ENCODE measurements around the gene FEM1B.
A peak's percentile ranks its signal among the peaks of the same experiment; 100 is the strongest.

The FEM1B gene

DNA sequence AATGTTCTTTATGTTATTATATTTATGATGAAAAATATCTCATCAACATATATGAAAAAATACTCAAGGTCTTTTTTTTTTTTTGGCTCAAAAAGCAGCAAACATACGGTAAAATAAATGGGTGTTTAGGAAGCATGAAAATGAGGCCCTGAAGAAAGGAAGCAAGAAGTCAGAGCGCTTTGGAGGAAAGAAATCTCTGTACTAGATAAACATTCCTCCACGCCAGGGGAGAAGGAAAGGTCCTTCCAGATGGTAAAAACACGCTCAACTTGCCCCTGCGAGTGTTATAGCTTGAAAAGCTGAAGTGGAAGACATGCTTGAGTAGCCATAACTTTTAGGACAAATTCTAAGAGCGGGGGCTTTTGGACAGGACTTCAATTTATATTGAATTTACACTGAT, 52.9 kb downstream of the FEM1B start:
- DNase-seq (ENCODE audit: low read depth in 2 of 2): no peak
- no peak overlapping the region for H3K4me3 ChIP-seq (replicated peaks in 1 of 2; ENCODE audit: low read depth in 2 of 2, low read length in 2 of 2)
- no peak for TF ChIP-seq CTCF (IDR thresholded peaks at IDR 0.05; ENCODE audit: low read depth, low read length)

- no peak overlapping the region for H3K4me3 ChIP-seq (replicated peaks in 1 of 2; ENCODE audit: low read depth in 2 of 2, low read length in 2 of 2)
- no peak for DNase-seq (ENCODE audit: low read depth in 2 of 2)
- TF ChIP-seq CTCF (IDR thresholded peaks at IDR 0.05; ENCODE audit: low read depth, low read length): no peak
Measured at GRCh38 chr15:68330901-68331300, 53.4 kb downstream of the FEM1B start.

DNA sequence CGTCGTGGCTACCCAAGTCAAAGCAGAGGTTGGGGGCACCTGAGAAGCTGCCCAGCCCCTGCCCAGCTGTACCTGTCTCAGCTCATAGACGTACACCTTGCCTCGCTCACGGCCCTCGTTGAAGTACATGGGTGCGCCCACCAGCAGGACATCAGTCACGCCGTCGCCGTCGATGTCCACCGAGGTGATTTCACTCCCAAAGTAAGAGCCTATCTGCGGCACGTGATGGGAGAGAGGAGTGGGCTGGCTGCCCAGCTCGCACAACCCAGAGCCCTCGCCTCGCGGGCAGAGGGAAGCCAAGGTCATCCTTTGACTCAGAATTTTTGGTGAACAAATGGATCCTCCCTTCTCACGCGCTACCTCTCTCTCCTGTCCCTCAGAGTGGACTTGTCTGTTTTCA, 54.7 kb downstream of the FEM1B start:
- H3K4me3 ChIP-seq (replicated peaks in 1 of 2; ENCODE audit: low read depth in 2 of 2, low read length in 2 of 2): no peak overlapping the region
- DNase-seq (ENCODE audit: low read depth in 2 of 2): no peak
- no peak for TF ChIP-seq CTCF (IDR thresholded peaks at IDR 0.05; ENCODE audit: low read depth, low read length)

- no peak overlapping the region for H3K4me3 ChIP-seq (replicated peaks in 1 of 2; ENCODE audit: low read depth in 2 of 2, low read length in 2 of 2)
- no peak for TF ChIP-seq CTCF (IDR thresholded peaks at IDR 0.05; ENCODE audit: low read depth, low read length)
Measured at GRCh38 chr15:68333775-68334470, 56.4 kb downstream of the FEM1B start.

GRCh38 chr15:68334661-68335124, 57.1 kb downstream of the FEM1B start:
- DNase-seq (ENCODE audit: low read depth in 2 of 2): peak; percentile 38 to 63
- no peak for TF ChIP-seq CTCF (IDR thresholded peaks at IDR 0.05; ENCODE audit: low read depth, low read length)
- H3K4me3 ChIP-seq (replicated peaks in 1 of 2; ENCODE audit: low read depth in 2 of 2, low read length in 2 of 2): no peak overlapping the region

More at GRCh38 chr15:68333775-68334470, 56.4 kb downstream of the FEM1B start:
- peak; percentile 63 to 69 for DNase-seq (ENCODE audit: low read depth in 2 of 2)

GRCh38 chr15:68335251-68335650, 57.7 kb downstream of the FEM1B start:
- peak in 1 of 2 donors; percentile 38 for DNase-seq (ENCODE audit: low read depth in 2 of 2)
- TF ChIP-seq CTCF (IDR thresholded peaks at IDR 0.05; ENCODE audit: low read depth, low read length): no peak
- H3K4me3 ChIP-seq (replicated peaks in 1 of 2; ENCODE audit: low read depth in 2 of 2, low read length in 2 of 2): no peak overlapping the region

- DNase-seq (ENCODE audit: low read depth in 2 of 2): no peak
- no peak overlapping the region for H3K4me3 ChIP-seq (replicated peaks in 1 of 2; ENCODE audit: low read depth in 2 of 2, low read length in 2 of 2)
- TF ChIP-seq CTCF (IDR thresholded peaks at IDR 0.05; ENCODE audit: low read depth, low read length): no peak
Measured at GRCh38 chr15:68335655-68336054, 58.1 kb downstream of the FEM1B start.
